Measurements from ENCODE around the gene CTBP2. TPM values are rescaled to one million over a fixed set of nuclear protein-coding genes. Genes with fewer than 3 reads are reported as not detected.

Gene CTBP2
- total RNA-seq, 1 experiment from 2014 or later = 212 TPM

GRCh38 chr10:124990671-124991625 is 169.4 kb downstream of the CTBP2 start:
- H3K27ac Mint-ChIP-seq = peak overlapping the region in 2 of 3 experiments; percentile 20 to 52; a peak in 3 of 7 replicates
- no CpG with 5 or more reads among the region's 14 CpGs for WGBS (ENCODE audit: extremely low coverage, insufficient read length, low lambda C conversion rate)

More at GRCh38 chr10:124990671-124991625, 169.4 kb downstream of the CTBP2 start:
- Histone ChIP-seq H3K9ac (ENCODE audit: extremely low read depth, insufficient read length, low read length) (no peak overlapping the region), H3K14ac (ENCODE audit: insufficient read depth, low read length) (no peak overlapping the region), H3K9me3 (ENCODE audit: control insufficient read depth, low read depth, low read length) (no peaks in the 10 kb centered on the region), H3K56ac (ENCODE audit: insufficient read length, low read depth, low read length) (no peak overlapping the region), H2BK12ac (ENCODE audit: insufficient read length, low read depth, low read length) (no peak overlapping the region), H3K27ac (ENCODE audit: insufficient read length, low read depth, low read length) (no peak overlapping the region), H3K23me2 (ENCODE audit: insufficient read length, low read depth, low read length, poor library complexity, severe bottlenecking) (no peaks in the 10 kb centered on the region), H3K79me2 (ENCODE audit: insufficient read depth, low read length) (no peaks in the 10 kb centered on the region), H4K8ac (replicated peaks; ENCODE audit: insufficient read length, low read depth, low read length) (no peak overlapping the region), H2AFZ (ENCODE audit: low read length) (no peak overlapping the region), H2BK15ac (ENCODE audit: low read depth, low read length) (no peak overlapping the region), H4K5ac (ENCODE audit: insufficient read length, low read depth, low read length) (no peak overlapping the region), H4K91ac (ENCODE audit: insufficient read length, low read depth, low read length) (no peak overlapping the region), H3K23ac (ENCODE audit: insufficient read length, low read depth, low read length) (no peak overlapping the region), H3K4ac (ENCODE audit: low read depth, low read length) (no peak overlapping the region), H3K27me3 (ENCODE audit: insufficient read depth, low read length) (no peaks in the 10 kb centered on the region), H3K79me1 (ENCODE audit: insufficient read depth, low read depth, low read length, poor library complexity, severe bottlenecking) (no peaks in the 10 kb centered on the region), H3K18ac (ENCODE audit: insufficient read length, low read depth, low read length) (no peak overlapping the region), H2BK20ac (ENCODE audit: low read depth, low read length, poor library complexity, severe bottlenecking) (no peak overlapping the region), H2AK5ac (ENCODE audit: insufficient read length, low read length) (no peak overlapping the region), H3T11ph (ENCODE audit: low read length) (no peak overlapping the region), H3K4me1 (ENCODE audit: insufficient read depth, low read length) (no peaks in the 10 kb centered on the region), H2BK120ac (ENCODE audit: low read depth, low read length, poor library complexity, severe bottlenecking) (no peak overlapping the region), H2BK5ac (ENCODE audit: insufficient read length, low read length) (no peak overlapping the region), H4K20me1 (ENCODE audit: control insufficient read depth, insufficient read depth, insufficient read length) (no peaks in the 10 kb centered on the region), H3K4me2 (ENCODE audit: insufficient read depth, insufficient read length, low read length) (no peak overlapping the region)
- Mint-ChIP-seq H3K9me3 (no peaks in the 10 kb centered on the region), H3K4me3 (no peak overlapping the region; a peak in 1 of 5 replicates), H3K36me3 (ENCODE audit: insufficient read depth in 1 of 3, low read depth in 3 of 3) (peaks cover 54 to 90% (median 88%) of the 10 kb centered on the region in 3 experiments), H3K4me1 (no peaks in the 10 kb centered on the region), H3K27me3 (ENCODE audit: low read depth) (peaks cover 2% of the 10 kb centered on the region; the same call in 1 of the 2 replicates)
- no peak for DNase-seq
- TF ChIP-seq CTCF (conservative IDR thresholded peaks at IDR 0.05) = no peak
